ENCODE data around the gene POLR3K.

- TF ChIP-seq CTCF (IDR thresholded peaks at IDR 0.05) (no peak), POLR2A (IDR thresholded peaks at IDR 0.05) (no peak)
Observed at GRCh38 chr16:62968-63391, 9.6 kb upstream of the POLR3K start.
